Adrenal gland (tissue), 12 donors: ENCODE results near the gene TRIM24. TPM values are rescaled to one million over a fixed set of nuclear protein-coding genes. Genes with fewer than 3 reads are reported as not detected.
"Not testable (repeated sequence)": the region's sequence is repeated elsewhere in the genome, so short reads cannot be mapped to it uniquely, and the experiment has no call there.

Experiments
- DNase-seq, 7 donors: peaks; one replicate each; pipeline ENCODE4 v3.0.0-alpha.2; 2019 to 2020
- H3K27ac ChIP-seq, 5 donors: fragments of 200-600 bp; sonication (generic) in 4 of 5; 1 replicate in 3 of 5; 2 replicates in 2 of 5; pipeline versions ENCODE4 v1.5.1 to v1.8.0; 2016 to 2020; ENCODE audit warnings: mild to moderate bottlenecking in 1 of 5
- H3K27me3 ChIP-seq: fragments of 200-600 bp; 2 replicates; pipeline ENCODE4 v1.8.0; 2021
- H3K36me3 ChIP-seq, 2 donors: fragments of 200-600 bp; replicated peaks in 1 of 2; 1 replicate in 1 of 2; 2 replicates in 1 of 2; pipeline versions ENCODE4 v1.5.1 to v1.8.0; 2018 to 2022
- H3K4me1 ChIP-seq, 2 donors: fragments of 200-600 bp; replicated peaks in 1 of 2; 1 replicate in 1 of 2; 2 replicates in 1 of 2; pipeline versions ENCODE4 v1.5.1 to v1.8.0; 2018 to 2021
- H3K4me3 ChIP-seq, 4 donors: fragments of 200-600 bp; sonication (generic) in 3 of 4; one replicate each; pipeline ENCODE4 v1.5.1; 2016 to 2018
- H3K9me3 ChIP-seq, 3 donors: fragments of 200-600 bp; sonication (generic) in 1 of 3; replicated peaks in 1 of 3; 1 replicate in 2 of 3; 2 replicates in 1 of 3; pipeline versions ENCODE4 v1.5.1 to v1.8.0; 2016 to 2021
- POLR2A ChIP-seq, 2 donors: fragments of 450-650 bp; IDR thresholded peaks; one replicate each; pipeline ENCODE4 v1.6.1; 2017; ENCODE audit warnings: antibody characterized with exemption in 2 of 2, mild to moderate bottlenecking in 2 of 2, moderate library complexity in 1 of 2
- WGBS, 4 donors: extraction: QIAGEN DNeasy Blood & Tissue Kit in 2 of 4; methylation state at CpG; one replicate each; pipeline versions ENCODE4 v1.1.5 to v1.1.7; 2013 to 2017; 5-methylcytosine and 5-hydroxymethylcytosine counted together
- intact Hi-C, 2 donors: fragments of 100-400 bp; cut with DNase I; formaldehyde crosslinking; loops; one replicate each; pipeline versions ENCODE4 v1.14.1 to v1.15.0; 2022 to 2023
- polyA plus RNA-seq, 3 donors: library from polyadenylated mRNA; stranded (reverse); fragments of 200-250 nt in 2 of 3; fragments of 350-450 nt in 1 of 3; fragmentation: Illumina TruSeq in 1 of 3; extraction: RNeasy Lipid Tissue Mini Kit (QIAGEN cat#74804) in 1 of 3; gene quantifications; one replicate each; pipeline ENCODE4 v1.2.3, GENCODE V29; 2013 to 2014
- total RNA-seq, 9 donors: library from RNA; depleted of rRNA in 4 of 9; stranded (reverse); fragments of >200 nt in 4 of 9; fragments of 120-200 nt in 1 of 9; fragmentation: NEBNext Ultra II Directional in 1 of 9; extraction: Animal tissue kit (Norgen Biotek cat#: 25700) in 1 of 9; gene quantifications; one replicate each; pipeline versions ENCODE4 v1.1.0 to v1.2.4, GENCODE V29; 2013 to 2023
- TF ChIP-seq, protein P1 (sequence below), 6 experiments: fragments of 450-650 bp in 4 of 6; fragments of 200-600 bp in 2 of 6; sonication (generic) in 1 of 6; IDR thresholded peaks; 1 replicate in 5 of 6; 2 replicates in 1 of 6; pipeline versions ENCODE4 v1.5.1 to v1.8.0; 2016 to 2021; ENCODE audit warnings: antibody characterized with exemption in 6 of 6, mild to moderate bottlenecking in 2 of 6, moderate library complexity in 1 of 6
- donor health status: healthy with polysubstance abuse.
- donor health status: Bipolar disorder and iron deficiency.
- donor health status: DM: yes; HTN: yes; CAD: no.
- donor health status: DM: no; HTN: no; CAD: no.
- donor health status: DM: no; HTN: no; CAD: no.
- donor health status: DM: yes; HTN: yes; CAD: no.

Gene TRIM24
- total and polyA plus RNA-seq, 12 donors = 22.7 to 103 (median 59.4) TPM

DNA sequence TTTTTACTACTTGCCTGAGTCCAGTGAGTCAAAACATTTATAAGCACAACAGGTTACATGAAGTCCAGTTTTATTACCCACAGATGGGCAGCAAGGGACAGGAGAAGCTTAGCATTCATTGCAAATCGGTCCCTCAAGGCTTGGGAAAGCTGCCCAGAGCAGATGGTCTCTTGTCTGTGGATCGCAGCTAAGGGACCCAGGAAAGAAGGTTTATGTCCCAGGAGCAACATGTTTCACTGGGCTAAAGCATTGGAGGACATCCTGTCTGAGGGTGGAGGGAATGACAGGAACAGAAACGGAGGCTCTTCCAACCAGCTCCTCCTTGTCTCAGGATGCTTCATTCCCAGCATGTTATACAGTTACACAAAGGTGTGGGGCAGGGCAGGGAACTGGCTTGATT, 39.3 kb downstream of the TRIM24 start:
- 82 to 94% (median 90%) methylated on average over 3 of the region's 3 CpGs for WGBS, 4 donors
- H3K4me3 ChIP-seq = no peak overlapping the region
- no peak for DNase-seq
- H3K27ac ChIP-seq = no peak overlapping the region
- H3K27me3 ChIP-seq = no peaks in the 10 kb centered on the region
- intact Hi-C loops = no loop called here
- H3K36me3 ChIP-seq = no peaks in the 10 kb centered on the region
- no peak for TF ChIP-seq POLR2A (IDR thresholded peaks at IDR 0.05)
- TF ChIP-seq, protein P1, sequence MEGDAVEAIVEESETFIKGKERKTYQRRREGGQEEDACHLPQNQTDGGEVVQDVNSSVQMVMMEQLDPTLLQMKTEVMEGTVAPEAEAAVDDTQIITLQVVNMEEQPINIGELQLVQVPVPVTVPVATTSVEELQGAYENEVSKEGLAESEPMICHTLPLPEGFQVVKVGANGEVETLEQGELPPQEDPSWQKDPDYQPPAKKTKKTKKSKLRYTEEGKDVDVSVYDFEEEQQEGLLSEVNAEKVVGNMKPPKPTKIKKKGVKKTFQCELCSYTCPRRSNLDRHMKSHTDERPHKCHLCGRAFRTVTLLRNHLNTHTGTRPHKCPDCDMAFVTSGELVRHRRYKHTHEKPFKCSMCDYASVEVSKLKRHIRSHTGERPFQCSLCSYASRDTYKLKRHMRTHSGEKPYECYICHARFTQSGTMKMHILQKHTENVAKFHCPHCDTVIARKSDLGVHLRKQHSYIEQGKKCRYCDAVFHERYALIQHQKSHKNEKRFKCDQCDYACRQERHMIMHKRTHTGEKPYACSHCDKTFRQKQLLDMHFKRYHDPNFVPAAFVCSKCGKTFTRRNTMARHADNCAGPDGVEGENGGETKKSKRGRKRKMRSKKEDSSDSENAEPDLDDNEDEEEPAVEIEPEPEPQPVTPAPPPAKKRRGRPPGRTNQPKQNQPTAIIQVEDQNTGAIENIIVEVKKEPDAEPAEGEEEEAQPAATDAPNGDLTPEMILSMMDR (IDR thresholded peaks at IDR 0.05) = no peak
- H3K9me3 ChIP-seq = no peaks in the 10 kb centered on the region
- H3K4me1 ChIP-seq = peaks cover 7 to 12% of the 10 kb centered on the region in 2 donors

- H3K27me3 ChIP-seq, H3K4me3 ChIP-seq, H3K9me3 ChIP-seq, H3K27ac ChIP-seq, DNase-seq, H3K36me3 ChIP-seq, intact Hi-C loops: not testable (repeated sequence)
- H3K4me1 ChIP-seq = peaks cover 7 to 12% of the 10 kb centered on the region in 2 donors
- WGBS, 4 donors = 92 to 97% (median 94%) methylated on average over 2 of the region's 2 CpGs
These were observed 40.2 kb downstream of the TRIM24 start for GRCh38 chr7:138500303-138500702.

DNA sequence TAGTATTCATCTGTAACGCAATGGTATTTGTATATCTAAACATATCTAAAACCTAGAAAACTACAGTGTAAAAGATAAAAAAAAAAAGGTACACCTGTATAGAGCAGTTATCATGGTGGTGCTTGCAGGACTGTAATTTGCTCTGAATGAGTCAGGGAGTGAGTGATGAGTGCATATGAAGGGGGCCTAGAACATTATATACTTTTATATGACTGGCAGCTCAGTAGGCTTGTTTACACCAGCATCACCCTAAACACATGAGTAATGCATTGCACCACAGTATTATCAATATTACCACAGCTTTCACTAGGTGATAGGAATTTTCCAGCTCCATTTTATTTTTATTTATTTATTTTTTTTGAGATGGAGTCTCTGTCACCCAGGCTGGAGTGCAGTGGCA, 40.8 kb downstream of the TRIM24 start:
- H3K36me3 ChIP-seq = peaks cover 0 to 3% of the 10 kb centered on the region in 2 donors
- WGBS, 4 donors = 83 to 96% (median 91%) methylated on average over 1 of the region's 1 CpG

DNA sequence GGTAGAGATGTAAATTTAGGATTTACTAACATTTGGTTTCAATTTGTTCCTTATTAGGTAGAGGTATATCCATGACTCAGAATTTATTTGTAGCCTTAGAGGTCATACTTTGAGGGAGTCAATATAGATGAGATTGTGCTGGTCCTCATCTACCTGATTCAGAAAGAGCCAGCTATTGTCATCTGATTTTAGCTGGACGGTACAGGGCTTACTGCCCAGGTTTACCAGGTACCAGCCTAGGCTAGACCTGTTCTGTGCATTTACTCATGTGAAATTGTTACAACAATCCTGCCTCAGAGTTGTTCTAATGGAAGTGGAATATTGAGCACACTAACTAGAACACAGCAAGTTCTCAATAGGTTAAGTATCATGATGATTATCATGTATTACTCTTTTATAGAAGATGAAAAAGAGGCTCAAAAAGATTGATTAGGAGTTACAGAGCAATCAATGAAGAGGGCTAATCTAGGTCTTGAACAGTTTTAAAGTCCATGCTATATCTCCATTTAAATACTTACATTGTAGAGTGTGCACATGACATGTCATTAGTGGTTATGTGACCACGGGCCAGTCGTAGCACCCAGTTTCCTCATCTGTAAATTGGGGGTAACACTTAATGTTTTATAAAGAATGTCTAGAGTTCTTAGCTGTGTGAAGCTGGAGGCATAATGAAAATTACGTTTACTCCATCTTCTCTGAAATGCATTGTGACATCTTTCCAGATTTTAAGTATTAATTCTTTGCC, 42.1 kb downstream of the TRIM24 start:
- Histone ChIP-seq H3K4me1 (peaks cover 7 to 12% of the 10 kb centered on the region in 2 donors), H3K36me3 (peaks cover 0 to 3% of the 10 kb centered on the region in 2 donors), H3K9me3 (no peaks in the 10 kb centered on the region), H3K27me3 (no peaks in the 10 kb centered on the region), H3K27ac (no peak overlapping the region), H3K4me3 (no peak overlapping the region)
- no peak for DNase-seq
- TF ChIP-seq, protein P1 (IDR thresholded peaks at IDR 0.05) = no peak
- TF ChIP-seq POLR2A (IDR thresholded peaks at IDR 0.05) = no peak
- intact Hi-C loops = no loop called here
- 84 to 93% (median 88%) methylated on average over 4 of the region's 4 CpGs for WGBS, 4 donors

More for the DNA sequence above, 40.8 kb downstream of the TRIM24 start:
- peaks cover 7 to 12% of the 10 kb centered on the region in 2 donors for H3K4me1 ChIP-seq
- H3K27me3 ChIP-seq = no peaks in the 10 kb centered on the region
- TF ChIP-seq, protein P1 (IDR thresholded peaks at IDR 0.05) = no peak
- no peak for TF ChIP-seq POLR2A (IDR thresholded peaks at IDR 0.05)
- H3K27ac ChIP-seq = no peak overlapping the region
- H3K4me3 ChIP-seq = no peak overlapping the region
- no peak for DNase-seq
- H3K9me3 ChIP-seq = no peaks in the 10 kb centered on the region
- intact Hi-C loops = no loop called here
